Astrocyte (in vitro differentiated cells and primary cell): ENCODE results near the gene F8. TPM values are rescaled to one million over a fixed set of nuclear protein-coding genes. Genes with fewer than 3 reads are reported as not detected.

ENCODE experiments used
- DNase-seq: peaks from one replicate; pipeline ENCODE4 v3.0.0-alpha.2; 2010; ENCODE audit warnings: low read depth
- FAIRE-seq: peaks from 2 replicates; lab custom pipeline; 2011; peaks lifted over from hg19 to GRCh38; lab: Jason Lieb, UNC
- H2AFZ ChIP-seq: 2 replicates; pipeline ENCODE4 v1.6.0; 2012; ENCODE audit warnings: low read depth, low read length, inconsistent platforms
- H3K27ac ChIP-seq: 2 replicates; pipeline ENCODE4 v1.5.1; 2011; ENCODE audit warnings: low read depth, low read length, inconsistent platforms
- H3K27me3 ChIP-seq: 2 replicates; pipeline ENCODE4 v1.6.0; 2011; ENCODE audit warnings: low read length, inconsistent platforms; ENCODE audit not compliant: insufficient read depth
- H3K36me3 ChIP-seq: 2 replicates; pipeline ENCODE4 v1.5.1; 2011; ENCODE audit warnings: low read length, inconsistent platforms; ENCODE audit not compliant: insufficient read depth
- H3K4me1 ChIP-seq: 2 replicates; pipeline ENCODE4 v1.5.1; 2011; ENCODE audit warnings: low read length, inconsistent platforms; ENCODE audit not compliant: insufficient read depth
- H3K4me2 ChIP-seq: 2 replicates; pipeline ENCODE4 v1.6.0; 2012; ENCODE audit warnings: low read length, inconsistent platforms
- H3K4me3 ChIP-seq: 2 replicates; pipeline ENCODE4 v1.5.1; 2011; ENCODE audit warnings: low read depth, mild to moderate bottlenecking, low read length, inconsistent platforms; ENCODE audit not compliant: insufficient read depth
- H3K79me2 ChIP-seq: 2 replicates; pipeline ENCODE4 v1.6.0; 2012; ENCODE audit warnings: mild to moderate bottlenecking, low read length, inconsistent platforms; ENCODE audit not compliant: insufficient read depth
- H3K9ac ChIP-seq: 2 replicates; pipeline ENCODE4 v1.6.0; 2012; ENCODE audit warnings: mild to moderate bottlenecking, low read length, inconsistent platforms
- H3K9me3 ChIP-seq: 2 replicates; pipeline ENCODE4 v1.5.1; 2012; ENCODE audit warnings: low read depth, mild to moderate bottlenecking, low read length, inconsistent platforms; ENCODE audit not compliant: insufficient read depth
- H4K20me1 ChIP-seq: 2 replicates; pipeline ENCODE4 v1.6.0; 2012; ENCODE audit warnings: low read length, inconsistent platforms; ENCODE audit not compliant: insufficient read depth
- H3K27ac Mint-ChIP-seq: one replicate; pipeline ENCODE4 v1.8.0; 2021; ENCODE audit warnings: mild to moderate bottlenecking, mixed read lengths; ENCODE audit not compliant: unreplicated experiment
- H3K27me3 Mint-ChIP-seq: one replicate; pipeline ENCODE4 v1.8.0; 2021; ENCODE audit warnings: low read depth, mixed read lengths; ENCODE audit not compliant: unreplicated experiment
- H3K36me3 Mint-ChIP-seq: one replicate; pipeline ENCODE4 v1.8.0; 2021; ENCODE audit warnings: low read depth, mixed read lengths; ENCODE audit not compliant: unreplicated experiment
- H3K4me1 Mint-ChIP-seq: one replicate; pipeline ENCODE4 v1.8.0; 2021; ENCODE audit warnings: low read depth, mixed read lengths; ENCODE audit not compliant: unreplicated experiment
- H3K4me3 Mint-ChIP-seq: one replicate; pipeline ENCODE4 v1.8.0; 2021; ENCODE audit warnings: mild to moderate bottlenecking, moderate library complexity, mixed read lengths; ENCODE audit not compliant: unreplicated experiment
- H3K9me3 Mint-ChIP-seq: one replicate; pipeline ENCODE4 v1.8.0; 2021; ENCODE audit warnings: mild to moderate bottlenecking, mixed read lengths; ENCODE audit not compliant: unreplicated experiment
- CTCF ChIP-seq: IDR thresholded peaks from 2 replicates; pipeline ENCODE4 v1.5.1; 2011; ENCODE audit warnings: low read depth, mild to moderate bottlenecking, inconsistent platforms, low read length, moderate library complexity; ENCODE audit not compliant: insufficient read depth
- EZH2 ChIP-seq: IDR thresholded peaks from 2 replicates; pipeline ENCODE4 v1.6.1; 2012; ENCODE audit warnings: mild to moderate bottlenecking, low read length, inconsistent platforms; ENCODE audit not compliant: insufficient read depth
- total RNA-seq: library from RNA; stranded (reverse); gene quantifications from 2 replicates; pipeline ENCODE4 v1.2.1, GENCODE V29; 2021

The F8 gene
- total RNA-seq, 1 donor from 2014 or later: 2.5 TPM

GRCh38 chrX:155052738-155053498 lies 30.4 kb upstream of the F8 start:
- H4K20me1 ChIP-seq: no peaks in the 10 kb centered on the region
- FAIRE-seq: no peak
- Mint-ChIP-seq H3K4me1 (peaks cover 4% of the 10 kb centered on the region), H3K27me3 (no peaks in the 10 kb centered on the region), H3K36me3 (peaks cover 2% of the 10 kb centered on the region), H3K9me3 (no peaks in the 10 kb centered on the region), H3K27ac (no peak overlapping the region), H3K4me3 (no peak overlapping the region)
- no peak overlapping the region for H3K4me2 ChIP-seq
- no peak overlapping the region for H3K27ac ChIP-seq
- H3K9ac ChIP-seq: no peak overlapping the region
- no peaks in the 10 kb centered on the region for H3K27me3 ChIP-seq
- no peak for TF ChIP-seq EZH2
- DNase-seq: no peak
- H3K36me3 ChIP-seq: no peaks in the 10 kb centered on the region
- H3K4me1 ChIP-seq: no peaks in the 10 kb centered on the region
- H3K79me2 ChIP-seq: no peaks in the 10 kb centered on the region
- no peaks in the 10 kb centered on the region for H3K9me3 ChIP-seq
- H2AFZ ChIP-seq: no peak overlapping the region
- H3K4me3 ChIP-seq: no peak overlapping the region

- H4K20me1 ChIP-seq: no peaks in the 10 kb centered on the region
These were observed 26.6 kb upstream of the F8 start for GRCh38 chrX:155048977-155049619.

More at GRCh38 chrX:155048977-155049619, 26.6 kb upstream of the F8 start:
- Histone ChIP-seq H3K79me2 (no peaks in the 10 kb centered on the region), H3K9me3 (no peaks in the 10 kb centered on the region), H3K27ac (no peak overlapping the region), H3K9ac (no peak overlapping the region), H3K36me3 (no peaks in the 10 kb centered on the region), H3K4me1 (no peaks in the 10 kb centered on the region), H3K27me3 (no peaks in the 10 kb centered on the region), H3K4me2 (no peak overlapping the region), H3K4me3 (no peak overlapping the region), H2AFZ (no peak overlapping the region)
- Mint-ChIP-seq H3K9me3 (no peaks in the 10 kb centered on the region), H3K4me1 (peaks cover 12% of the 10 kb centered on the region), H3K36me3 (peaks cover 4% of the 10 kb centered on the region), H3K27me3 (no peaks in the 10 kb centered on the region), H3K27ac (no peak overlapping the region), H3K4me3 (no peak overlapping the region)
- DNase-seq (no peak), FAIRE-seq (no peak)
- TF ChIP-seq EZH2: no peak
- TF ChIP-seq CTCF: peak; percentile 37
